Mesenchymal stem cell (in vitro differentiated cells and primary cell): Measurements from ENCODE around the gene CACNA1C.

Experiments used
- DNase-seq: peaks from one replicate; pipeline ENCODE4 v3.0.0-alpha.2; 2013
- H2AFZ ChIP-seq: one replicate; pipeline ENCODE4 v1.6.1; 2013; ENCODE audit warnings: low read depth, mild to moderate bottlenecking, control low read depth, inconsistent platforms, low read length, moderate library complexity
- H2AK5ac ChIP-seq: 2 replicates; pipeline ENCODE4 v1.6.1; 2013; ENCODE audit warnings: low read length, moderate library complexity, mild to moderate bottlenecking, inconsistent platforms; ENCODE audit not compliant: severe bottlenecking
- H2BK120ac ChIP-seq: one replicate; pipeline ENCODE4 v1.6.1; 2013; ENCODE audit warnings: low read depth, mild to moderate bottlenecking, inconsistent platforms, low read length, moderate library complexity
- H2BK12ac ChIP-seq, 2 experiments: one replicate each; pipeline ENCODE4 v1.6.1; 2013; ENCODE audit warnings: inconsistent platforms in 2 of 2, low read length in 2 of 2, mild to moderate bottlenecking in 2 of 2, moderate library complexity in 2 of 2, control low read depth in 1 of 2
- H2BK15ac ChIP-seq: one replicate; pipeline ENCODE4 v1.6.1; 2013; ENCODE audit warnings: mild to moderate bottlenecking, low read depth, inconsistent platforms; ENCODE audit not compliant: poor library complexity, severe bottlenecking
- H2BK5ac ChIP-seq: 2 replicates; pipeline ENCODE4 v1.6.1; 2013; ENCODE audit warnings: low read depth, mild to moderate bottlenecking, low read length, control low read depth, inconsistent platforms; ENCODE audit not compliant: poor library complexity, severe bottlenecking
- H3K14ac ChIP-seq, 2 experiments: one replicate each; pipeline ENCODE4 v1.6.1; 2013; ENCODE audit warnings: inconsistent platforms in 2 of 2, low read length in 2 of 2, control low read depth in 1 of 2, mild to moderate bottlenecking in 1 of 2, moderate library complexity in 1 of 2
- H3K18ac ChIP-seq, 2 experiments: one replicate each; pipeline ENCODE4 v1.6.1; 2013; ENCODE audit warnings: inconsistent platforms in 2 of 2, low read length in 2 of 2, control low read depth in 1 of 2, low read depth in 1 of 2, mild to moderate bottlenecking in 1 of 2
- H3K23ac ChIP-seq, 2 experiments: one replicate each; pipeline ENCODE4 v1.6.1; 2013; ENCODE audit warnings: inconsistent platforms in 2 of 2, low read length in 2 of 2, mild to moderate bottlenecking in 2 of 2, moderate library complexity in 2 of 2, control low read depth in 1 of 2
- H3K27ac ChIP-seq: 2 replicates; pipeline ENCODE4 v1.5.1; 2013; ENCODE audit warnings: mild to moderate bottlenecking, moderate library complexity, low read length, control low read depth, inconsistent platforms; ENCODE audit not compliant: poor library complexity, severe bottlenecking
- H3K27me3 ChIP-seq, 2 experiments: 2 replicates each; pipeline versions ENCODE4 v1.6.1 to v1.7.0; 2013; ENCODE audit warnings: low read length in 2 of 2, mild to moderate bottlenecking in 2 of 2, moderate library complexity in 2 of 2, control low read depth in 1 of 2, inconsistent platforms in 1 of 2; ENCODE audit not compliant: control insufficient read depth in 1 of 2, insufficient read depth in 1 of 2
- H3K36me3 ChIP-seq, 2 experiments: 2 replicates each; pipeline versions ENCODE4 v1.6.1 to v1.7.0; 2013; ENCODE audit warnings: low read length in 2 of 2, control low read depth in 1 of 2, inconsistent platforms in 1 of 2, low read depth in 1 of 2, mild to moderate bottlenecking in 1 of 2; ENCODE audit not compliant: insufficient read depth in 2 of 2, control insufficient read depth in 1 of 2
- H3K4ac ChIP-seq, 2 experiments: one replicate each; pipeline ENCODE4 v1.6.1; 2013; ENCODE audit warnings: inconsistent platforms in 2 of 2, low read length in 2 of 2, mild to moderate bottlenecking in 2 of 2, moderate library complexity in 2 of 2, control low read depth in 1 of 2, low read depth in 1 of 2
- H3K4me1 ChIP-seq: 2 replicates; pipeline ENCODE4 v1.6.1; 2013; ENCODE audit warnings: low read depth, low read length, control low read depth; ENCODE audit not compliant: control insufficient read depth, insufficient read depth
- H3K4me2 ChIP-seq: 2 replicates; pipeline ENCODE4 v1.6.1; 2013; ENCODE audit warnings: low read length, mild to moderate bottlenecking, inconsistent platforms; ENCODE audit not compliant: poor library complexity, severe bottlenecking
- H3K4me3 ChIP-seq, 2 experiments: 2 replicates each; pipeline versions ENCODE4 v1.5.1 to v1.7.0; 2013; ENCODE audit warnings: low read length in 2 of 2, mild to moderate bottlenecking in 2 of 2, control low read depth in 1 of 2, low read depth in 1 of 2; ENCODE audit not compliant: insufficient read depth in 1 of 2
- H3K79me1 ChIP-seq: replicated peaks from 2 replicates; pipeline ENCODE4 v1.6.1; 2013; ENCODE audit warnings: mild to moderate bottlenecking, control low read depth, low read length, inconsistent platforms; ENCODE audit not compliant: poor library complexity, severe bottlenecking
- H3K9ac ChIP-seq: 2 replicates; pipeline ENCODE4 v1.7.0; 2013; ENCODE audit warnings: mild to moderate bottlenecking, low read length, moderate library complexity
- H3K9me3 ChIP-seq: 2 replicates; pipeline ENCODE4 v1.7.0; 2013; ENCODE audit warnings: mild to moderate bottlenecking, low read length; ENCODE audit not compliant: control insufficient read depth
- H4K8ac ChIP-seq: one replicate; pipeline ENCODE4 v1.6.1; 2013; ENCODE audit warnings: inconsistent platforms, mild to moderate bottlenecking, low read length, moderate library complexity
- H4K91ac ChIP-seq: one replicate; pipeline ENCODE4 v1.6.1; 2013; ENCODE audit warnings: mild to moderate bottlenecking, low read length, inconsistent platforms
- WGBS: methylation state at CpG from one replicate; pipeline ENCODE4 v1.1.7; 2013; ENCODE audit warnings: mixed read lengths; 5-methylcytosine and 5-hydroxymethylcytosine counted together

CACNA1C gene

DNA sequence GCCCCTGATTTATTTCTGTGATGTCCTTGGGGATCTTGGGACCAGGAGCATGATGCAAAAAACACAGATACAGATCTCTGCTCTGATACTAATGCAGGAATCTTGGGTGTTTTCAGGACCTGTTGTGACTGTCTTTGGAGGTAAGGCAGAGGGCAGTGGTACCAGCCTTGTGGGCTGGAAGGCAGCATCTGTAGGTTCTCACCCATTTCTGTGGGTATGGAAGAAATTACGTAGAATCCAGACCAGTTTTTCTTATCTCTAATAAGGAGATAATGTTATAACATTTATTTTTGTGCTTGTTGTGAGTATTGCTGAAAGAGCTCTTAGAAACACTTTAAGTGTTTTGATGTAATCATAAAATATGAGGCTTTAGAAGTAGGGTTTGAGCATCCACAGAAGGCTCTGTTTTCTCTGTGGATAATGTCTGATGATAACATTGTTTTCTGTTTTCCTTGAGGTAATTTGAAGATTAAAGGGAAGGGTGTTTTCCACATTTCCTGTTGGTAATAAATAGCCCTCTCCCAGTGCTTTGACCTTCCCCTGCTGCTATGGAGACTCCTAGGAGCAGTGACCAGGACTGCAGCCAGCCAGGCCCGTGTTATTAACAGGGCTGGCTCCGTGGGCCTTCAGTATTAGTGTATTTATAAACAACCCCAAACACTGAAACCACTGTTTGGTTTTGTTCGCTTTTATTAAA lies 39.1 kb upstream of the CACNA1C start:
- no peak overlapping the region for H2BK120ac ChIP-seq
- H3K9me3 ChIP-seq = no peaks in the 10 kb centered on the region
- peak overlapping the region; percentile 12 for H3K9ac ChIP-seq
- H2BK5ac ChIP-seq = no peak overlapping the region
- H3K18ac ChIP-seq = peak overlapping the region in 1 of 2 experiments; percentile 87
- no peak overlapping the region for H2AK5ac ChIP-seq
- WGBS = 0% methylated on average over 2 of the region's 4 CpGs
- no peak overlapping the region for H3K23ac ChIP-seq
- no peak overlapping the region for H4K91ac ChIP-seq
- no peak overlapping the region for H3K27ac ChIP-seq
- peak overlapping the region in 1 of 2 experiments; percentile 72 for H2BK12ac ChIP-seq
- no peaks in the 10 kb centered on the region for H3K4me1 ChIP-seq
- DNase-seq = peak; percentile 85
- peaks cover 0 to 19% of the 10 kb centered on the region in 2 experiments for H3K27me3 ChIP-seq
- H3K4me3 ChIP-seq = no peak overlapping the region
- no peak overlapping the region for H4K8ac ChIP-seq
- H2BK15ac ChIP-seq = no peak overlapping the region
- H2AFZ ChIP-seq = no peak overlapping the region
- no peak overlapping the region for H3K14ac ChIP-seq
- H3K36me3 ChIP-seq = no peaks in the 10 kb centered on the region
- H3K79me1 ChIP-seq = no peaks in the 10 kb centered on the region
- no peak overlapping the region for H3K4ac ChIP-seq
- no peak overlapping the region for H3K4me2 ChIP-seq

- no peak for DNase-seq
- Histone ChIP-seq H2BK120ac (peak overlapping the region; percentile 45), H2AK5ac (no peak overlapping the region), H3K4me2 (no peak overlapping the region), H4K91ac (no peak overlapping the region), H3K9me3 (no peaks in the 10 kb centered on the region), H2BK12ac (peak overlapping the region in 1 of 2 experiments; percentile 93), H3K9ac (no peak overlapping the region), H3K23ac (no peak overlapping the region), H3K18ac (no peak overlapping the region), H2BK15ac (no peak overlapping the region), H3K4ac (peak overlapping the region in 1 of 2 experiments; percentile 78), H3K36me3 (no peaks in the 10 kb centered on the region), H3K4me3 (no peak overlapping the region), H2AFZ (no peak overlapping the region), H3K4me1 (no peaks in the 10 kb centered on the region), H3K27me3 (peaks cover 0 to 19% of the 10 kb centered on the region in 2 experiments), H3K27ac (no peak overlapping the region), H3K79me1 (no peaks in the 10 kb centered on the region), H4K8ac (no peak overlapping the region), H3K14ac (no peak overlapping the region), H2BK5ac (no peak overlapping the region)
- 78% methylated on average over 4 of the region's 4 CpGs for WGBS
These were observed 38.6 kb upstream of the CACNA1C start for GRCh38 chr12:2014231-2014630.

DNA sequence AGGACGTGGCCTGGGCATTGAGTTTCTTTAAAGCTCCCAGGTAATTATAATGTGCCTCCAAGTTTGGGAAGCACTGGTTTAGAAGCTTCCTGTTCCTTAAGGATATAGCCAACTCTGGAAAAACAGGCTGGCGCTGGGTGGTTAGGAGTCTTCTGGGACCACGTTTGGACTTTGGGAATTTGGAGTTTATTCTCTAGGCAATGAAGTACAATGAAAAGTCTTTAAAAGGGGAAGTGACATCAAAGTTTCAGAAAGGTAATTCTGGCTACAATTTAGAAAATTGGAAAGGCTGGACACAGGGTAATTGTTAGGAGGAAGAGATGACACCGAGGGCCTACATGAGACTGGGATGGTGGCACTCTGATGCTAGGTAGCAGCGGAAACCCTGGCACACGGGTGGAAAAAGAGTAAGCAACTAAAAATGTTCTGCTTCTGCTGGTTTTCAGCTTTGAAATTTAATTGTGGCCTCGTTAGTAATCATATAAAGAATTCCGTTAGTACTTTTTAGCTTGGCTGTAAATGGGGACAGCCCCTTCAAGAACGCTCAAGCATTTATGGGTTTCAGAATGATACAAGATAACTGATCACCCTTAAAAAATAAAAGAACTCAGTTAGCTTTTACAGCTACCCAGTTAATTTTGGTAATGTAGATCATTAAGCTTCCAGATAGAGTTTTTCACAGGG lies 35.8 kb upstream of the CACNA1C start:
- Histone ChIP-seq H3K4me1 (no peaks in the 10 kb centered on the region), H2BK15ac (no peak overlapping the region), H2AK5ac (no peak overlapping the region), H3K27me3 (peaks cover 13 to 33% of the 10 kb centered on the region in 2 experiments), H3K14ac (no peak overlapping the region), H3K23ac (no peak overlapping the region), H2BK12ac (peak overlapping the region in 1 of 2 experiments; percentile 5), H2BK5ac (no peak overlapping the region), H3K4me3 (no peak overlapping the region), H3K36me3 (no peaks in the 10 kb centered on the region), H3K18ac (no peak overlapping the region), H3K9me3 (no peaks in the 10 kb centered on the region), H3K4ac (no peak overlapping the region), H3K4me2 (no peak overlapping the region), H2BK120ac (no peak overlapping the region), H3K79me1 (no peaks in the 10 kb centered on the region), H3K9ac (no peak overlapping the region), H4K8ac (no peak overlapping the region), H3K27ac (no peak overlapping the region), H4K91ac (no peak overlapping the region), H2AFZ (no peak overlapping the region)
- DNase-seq = no peak
- 88% methylated on average over 7 of the region's 9 CpGs for WGBS

- H4K91ac ChIP-seq = no peak overlapping the region
- H2BK12ac ChIP-seq = peak overlapping the region in 1 of 2 experiments; percentile 52
- no peak overlapping the region for H2AFZ ChIP-seq
- no peak overlapping the region for H3K14ac ChIP-seq
- peaks cover 13 to 37% of the 10 kb centered on the region in 2 experiments for H3K27me3 ChIP-seq
- no peak overlapping the region for H2BK15ac ChIP-seq
- no peaks in the 10 kb centered on the region for H3K79me1 ChIP-seq
- H3K9ac ChIP-seq = no peak overlapping the region
- H3K4me3 ChIP-seq = no peak overlapping the region
- H3K4ac ChIP-seq = no peak overlapping the region
- no peak overlapping the region for H2BK120ac ChIP-seq
- no peaks in the 10 kb centered on the region for H3K36me3 ChIP-seq
- no peak overlapping the region for H4K8ac ChIP-seq
- no peak overlapping the region for H3K23ac ChIP-seq
- H3K4me2 ChIP-seq = no peak overlapping the region
- WGBS = 22% methylated on average over 12 of the region's 12 CpGs
- DNase-seq = peak; percentile 55
- H3K9me3 ChIP-seq = no peaks in the 10 kb centered on the region
- no peak overlapping the region for H2BK5ac ChIP-seq
- H3K4me1 ChIP-seq = no peaks in the 10 kb centered on the region
- peak overlapping the region in 1 of 2 experiments; percentile 14 for H3K18ac ChIP-seq
- H2AK5ac ChIP-seq = no peak overlapping the region
- no peak overlapping the region for H3K27ac ChIP-seq
These were observed 35.0 kb upstream of the CACNA1C start for GRCh38 chr12:2017546-2018337.
